Renal cortical epithelial cell (primary cell): ENCODE measurements around the gene RLBP1. TPM values are rescaled to one million over a fixed set of nuclear protein-coding genes. Genes with fewer than 3 reads are reported as not detected.

ENCODE experiments used
- DNase-seq: peaks from one replicate; pipeline ENCODE4 v3.0.0-alpha.2; 2011; ENCODE audit warnings: low read depth
- total RNA-seq: library from RNA; depleted of rRNA; stranded (reverse); fragments of >200 nt; gene quantifications from 2 replicates; pipeline ENCODE4 v1.2.3, GENCODE V29; 2014

The RLBP1 gene
- total RNA-seq, 1 donor from 2014 or later, result not detected

DNA sequence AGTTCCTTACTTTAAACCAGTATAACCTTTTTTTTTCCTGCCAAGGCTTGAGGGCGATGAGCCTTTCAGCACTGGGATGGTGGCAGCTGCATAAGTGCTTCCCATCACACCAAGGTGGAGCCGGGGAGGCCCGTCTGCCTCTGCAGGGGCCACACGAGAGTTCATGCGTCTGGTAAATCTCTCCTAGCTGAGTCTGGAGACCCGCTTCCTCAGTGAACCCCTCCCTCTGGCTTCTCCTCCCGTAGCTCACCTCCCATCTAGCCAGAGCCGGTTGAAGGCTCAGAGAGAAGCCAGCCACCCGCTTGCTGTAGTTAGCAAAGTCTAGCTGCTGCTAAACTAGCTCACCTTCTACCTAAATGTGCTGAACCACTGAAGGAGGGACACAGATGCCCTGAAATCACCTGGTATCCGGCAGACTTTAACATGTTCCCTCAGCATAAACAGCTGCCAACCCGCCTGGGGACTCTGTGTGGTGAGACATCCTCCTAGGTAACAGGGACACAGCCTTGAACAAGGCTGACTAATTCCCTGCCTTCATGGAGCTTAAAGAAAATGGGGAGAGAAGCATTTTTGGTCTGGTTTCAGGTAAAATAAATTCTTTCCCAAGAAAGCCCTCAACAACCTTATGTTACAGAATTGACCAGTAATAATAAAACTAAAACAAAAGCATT, 42.9 kb downstream of the RLBP1 start:
- DNase-seq, result no peak

DNA sequence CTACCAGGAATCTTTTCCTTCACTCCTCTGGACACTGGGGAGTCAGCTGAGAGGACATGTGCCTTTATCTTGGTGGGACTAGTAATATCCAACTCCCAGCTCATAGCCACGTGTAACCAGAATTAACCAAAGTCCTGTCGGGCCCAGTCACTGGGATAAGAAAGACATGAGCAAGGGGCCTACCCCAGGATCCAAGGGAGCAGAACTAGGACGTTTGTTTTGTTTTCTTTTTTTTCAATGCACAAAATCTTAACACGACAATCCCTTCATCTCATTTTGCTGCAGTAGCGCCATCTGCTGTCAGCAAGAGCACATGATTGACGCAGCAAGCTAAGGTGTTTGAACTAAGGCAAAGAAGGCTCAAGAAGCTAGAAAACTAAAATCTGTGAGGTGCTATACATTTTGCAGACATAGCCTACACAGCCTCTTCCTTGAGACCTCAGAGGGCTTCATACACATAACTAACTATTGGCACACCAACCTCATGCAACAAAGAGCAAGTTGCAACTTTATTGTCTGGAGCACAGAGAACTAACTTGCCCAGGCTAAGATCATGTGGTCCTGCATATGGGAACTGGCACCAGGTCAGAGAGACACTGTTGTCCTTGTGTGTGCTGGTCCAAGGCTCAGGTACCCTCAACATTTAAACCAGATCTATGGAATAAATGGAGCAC, 43.6 kb downstream of the RLBP1 start:
- DNase-seq, result peak; percentile 67

DNA sequence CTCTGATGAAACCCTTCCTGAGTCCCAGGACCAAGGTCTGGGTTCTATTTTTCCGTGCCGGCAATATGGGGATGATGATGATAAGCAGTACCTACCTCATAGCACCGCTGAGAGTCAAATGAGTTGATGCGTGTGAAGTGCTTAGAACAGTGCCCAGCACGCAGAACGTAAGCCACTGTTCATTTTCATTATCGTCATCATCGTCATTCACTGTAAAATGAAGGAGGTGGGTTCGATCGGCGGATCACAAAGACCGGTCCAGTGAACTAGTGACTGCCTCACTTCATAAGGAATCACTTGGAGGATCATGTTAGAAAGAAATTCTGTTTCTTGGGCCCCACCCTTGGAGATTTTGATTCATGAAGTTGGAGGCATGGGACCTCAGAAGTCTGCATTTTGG, 44.3 kb downstream of the RLBP1 start:
- DNase-seq, result no peak

DNA sequence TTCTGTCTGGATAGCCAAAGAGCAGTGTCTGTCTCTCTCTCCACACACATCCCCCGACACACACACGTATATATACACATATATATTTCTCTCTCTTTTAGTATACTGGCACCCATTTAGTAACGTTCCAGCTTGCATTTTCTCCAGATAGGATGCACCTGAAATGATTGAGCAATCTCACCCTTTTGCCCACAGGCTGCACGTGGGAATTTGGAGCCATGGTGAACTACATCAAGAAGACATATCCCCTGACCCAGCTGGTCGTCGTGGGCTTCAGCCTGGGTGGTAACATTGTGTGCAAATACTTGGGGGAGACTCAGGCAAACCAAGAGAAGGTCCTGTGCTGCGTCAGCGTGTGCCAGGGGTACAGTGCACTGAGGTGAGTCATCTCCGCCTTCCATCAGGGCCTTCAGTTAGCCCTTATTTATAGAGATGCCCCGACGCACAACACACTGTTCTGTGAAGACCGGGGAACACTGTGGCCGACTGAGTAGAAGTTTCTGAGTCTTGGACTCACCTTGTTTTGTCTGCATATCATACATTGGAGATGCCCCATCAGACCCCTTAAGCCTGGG, 45.7 kb downstream of the RLBP1 start:
- no peak for DNase-seq

DNA sequence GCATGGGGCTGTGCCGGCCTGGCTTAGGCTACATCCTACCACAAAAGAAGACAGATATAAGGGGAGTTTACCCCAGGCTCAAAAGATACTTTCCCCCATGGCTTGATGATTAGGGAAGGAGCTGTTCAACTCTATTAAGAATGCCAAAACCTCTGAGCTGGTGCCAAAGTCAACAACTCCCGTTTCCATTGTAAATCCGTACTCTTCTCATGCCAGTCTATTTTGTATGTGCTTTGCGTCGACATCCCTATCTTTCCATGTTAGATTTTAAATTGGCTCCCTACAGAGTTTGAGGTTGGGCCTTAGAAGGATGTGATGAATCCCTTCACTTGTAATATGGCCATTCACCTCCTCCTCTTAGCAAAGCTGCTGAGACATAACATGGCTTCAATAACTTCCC, 46.9 kb downstream of the RLBP1 start:
- DNase-seq, result no peak

DNA sequence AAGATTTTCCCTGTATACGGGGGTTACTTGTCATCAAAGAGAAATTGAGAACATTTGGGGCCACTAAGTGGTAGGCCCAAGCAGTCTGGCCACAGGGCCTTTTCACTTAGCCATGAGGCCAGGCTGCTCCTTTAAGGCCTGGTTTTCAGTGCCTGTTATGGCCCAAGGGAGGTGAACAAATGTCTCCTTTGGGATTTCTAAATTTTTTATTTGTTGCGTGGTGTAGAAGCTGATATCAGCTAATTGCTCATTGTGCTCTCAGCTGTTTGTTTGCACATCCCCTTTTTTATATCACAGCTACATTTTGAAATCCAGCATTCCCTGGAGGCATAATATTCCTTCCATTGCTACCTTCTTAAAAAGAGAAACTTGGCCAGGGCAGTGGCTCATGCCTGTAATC, 48.5 kb downstream of the RLBP1 start:
- DNase-seq, result no peak

DNA sequence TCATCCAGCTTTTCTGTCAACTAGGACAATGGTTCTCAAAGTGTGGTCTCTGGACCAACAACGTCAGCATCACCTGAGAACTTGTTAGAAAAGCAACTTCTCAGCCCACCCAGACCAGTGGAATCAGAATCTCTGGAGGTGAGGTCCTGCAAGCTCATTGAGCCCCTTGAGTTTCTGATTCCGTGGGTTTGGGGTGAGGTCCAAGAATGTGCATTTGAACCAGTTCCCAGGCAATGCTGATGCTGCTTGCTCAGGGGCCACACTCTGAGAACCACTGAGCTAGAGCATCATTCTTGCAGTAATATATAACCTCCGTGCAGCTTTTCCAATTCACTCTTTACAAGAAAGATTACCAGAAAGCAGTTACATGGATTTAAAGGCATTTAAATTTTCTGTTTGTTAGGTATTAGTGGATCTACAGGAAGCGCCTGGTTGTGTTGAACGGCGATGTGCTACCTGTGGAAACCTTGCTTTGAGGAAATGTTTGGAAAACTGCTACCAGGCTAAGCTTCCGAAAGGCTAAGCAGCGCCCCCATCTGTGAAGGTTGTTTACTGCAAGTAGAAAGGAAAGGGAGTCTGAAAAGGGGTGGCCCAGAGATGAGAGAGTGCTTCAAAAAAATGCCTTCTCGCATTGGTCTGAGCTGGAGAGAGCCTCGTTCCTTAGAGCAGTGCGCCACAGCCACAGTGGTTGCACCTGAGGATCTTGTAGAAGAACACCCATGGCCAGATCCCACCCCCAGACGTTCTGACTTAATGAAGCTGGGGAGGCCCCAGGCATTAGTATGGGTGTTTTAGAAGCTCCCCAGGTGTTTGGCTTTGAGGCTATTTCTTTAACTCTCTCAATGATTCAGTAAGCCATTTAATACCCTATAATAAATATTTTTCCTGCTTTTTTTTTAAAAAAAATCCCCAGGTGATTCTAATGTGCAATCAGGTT, 50.0 kb downstream of the RLBP1 start:
- peak; percentile 35 for DNase-seq

DNA sequence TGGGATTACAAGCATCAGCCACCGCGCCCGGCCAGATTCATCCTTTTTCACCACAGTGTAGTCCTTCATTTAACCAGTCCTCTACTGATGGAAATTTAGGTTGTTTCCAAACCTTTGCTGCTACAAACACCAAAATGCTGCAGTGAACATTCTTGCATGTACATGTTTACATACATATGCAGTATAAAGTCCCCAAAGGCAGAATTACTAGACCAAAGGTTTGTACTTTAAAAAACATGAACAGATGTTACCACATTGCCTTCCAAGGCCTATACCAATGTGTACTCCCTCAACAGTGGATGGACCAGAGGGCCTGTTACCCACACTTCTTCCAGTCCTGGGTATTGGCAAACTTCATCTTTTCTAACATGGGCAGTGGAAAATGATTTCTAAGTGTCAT, 51.0 kb downstream of the RLBP1 start:
- DNase-seq, result no peak

DNA sequence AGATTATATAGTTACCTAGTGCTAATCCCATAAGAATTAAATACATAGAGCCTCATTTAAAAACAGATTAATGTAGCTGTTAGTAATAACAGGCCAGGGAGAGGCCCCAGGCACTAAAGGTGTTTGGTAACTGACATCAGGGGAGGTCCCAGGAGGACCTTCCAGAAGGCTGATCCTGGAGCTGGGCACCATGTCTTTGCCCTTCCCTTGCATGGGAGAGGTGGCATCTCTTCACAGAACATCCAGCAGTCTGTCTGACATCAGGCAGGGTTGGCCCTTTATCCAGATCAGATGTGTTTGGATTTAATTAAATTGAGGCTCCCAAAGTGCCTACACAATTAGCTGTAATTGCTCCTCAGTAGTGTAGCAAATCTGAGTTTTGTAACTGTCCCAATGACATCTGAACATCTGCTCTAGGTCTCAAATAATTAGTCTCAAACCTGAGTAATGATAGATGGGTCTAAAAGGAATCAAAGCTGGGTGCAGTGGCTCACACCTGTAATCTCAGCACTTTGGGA, 53.0 kb downstream of the RLBP1 start:
- no peak for DNase-seq

DNA sequence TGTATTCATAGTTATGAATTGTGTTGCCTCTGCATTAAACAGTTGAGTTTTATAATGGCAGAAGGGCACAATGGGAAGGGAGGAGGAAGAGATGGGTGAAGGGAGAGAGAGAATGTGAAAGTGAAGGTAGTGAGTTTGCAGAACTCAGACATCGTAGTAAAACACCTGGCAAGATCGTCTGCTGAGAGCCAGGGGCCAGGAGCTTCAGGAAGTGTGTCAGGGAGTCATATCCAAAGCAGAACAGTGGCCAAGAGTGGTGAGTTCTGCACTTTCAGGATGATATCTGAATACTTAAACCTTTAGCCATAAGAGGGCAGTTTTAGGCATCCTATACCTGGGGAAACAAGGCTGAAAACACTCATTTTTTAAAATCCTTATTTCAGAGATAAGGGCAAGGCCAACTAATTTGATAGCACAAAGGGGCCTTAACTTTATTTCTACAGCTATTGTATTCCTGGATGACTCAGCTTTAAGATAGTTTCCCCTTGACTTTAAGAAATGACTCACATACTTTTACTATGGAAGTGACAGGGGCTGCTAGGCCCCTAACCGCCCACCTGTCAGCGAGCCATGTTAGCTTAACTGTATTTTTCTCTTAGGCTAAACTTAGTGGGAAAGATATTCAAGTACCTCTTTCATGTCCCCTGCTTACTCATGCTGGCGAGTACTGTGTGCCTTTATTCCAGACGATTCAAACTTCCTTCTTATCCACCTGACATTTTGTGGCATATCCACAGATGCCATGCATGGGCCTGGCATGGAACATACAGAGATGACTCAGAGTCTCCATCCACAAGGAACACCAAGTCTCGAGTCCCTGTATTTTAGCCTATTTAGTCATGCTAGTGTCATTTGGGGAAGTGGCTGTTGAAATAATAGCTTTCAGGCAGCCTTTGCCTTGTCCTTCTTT, 53.9 kb downstream of the RLBP1 start:
- peak; percentile 94 for DNase-seq

DNA sequence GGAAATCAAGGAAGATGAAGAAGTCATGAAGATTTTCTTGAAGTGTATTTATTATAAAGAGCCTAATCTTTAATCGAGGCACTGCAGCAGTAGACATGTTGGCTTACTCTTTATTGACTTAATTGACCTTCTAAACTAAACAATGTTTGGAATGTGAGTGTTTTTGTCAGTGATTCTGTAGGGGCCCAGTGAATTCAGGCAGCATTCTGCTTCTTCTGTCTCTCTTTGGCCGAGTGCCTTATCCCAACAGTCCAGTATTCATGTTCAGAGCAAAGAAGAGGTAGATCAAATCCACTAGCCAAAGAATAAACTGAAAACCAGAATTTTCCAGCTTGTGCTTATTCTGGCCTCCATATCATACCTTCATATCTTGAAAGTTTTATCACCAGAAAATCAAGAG, 55.7 kb downstream of the RLBP1 start:
- peak; percentile 40 for DNase-seq

DNA sequence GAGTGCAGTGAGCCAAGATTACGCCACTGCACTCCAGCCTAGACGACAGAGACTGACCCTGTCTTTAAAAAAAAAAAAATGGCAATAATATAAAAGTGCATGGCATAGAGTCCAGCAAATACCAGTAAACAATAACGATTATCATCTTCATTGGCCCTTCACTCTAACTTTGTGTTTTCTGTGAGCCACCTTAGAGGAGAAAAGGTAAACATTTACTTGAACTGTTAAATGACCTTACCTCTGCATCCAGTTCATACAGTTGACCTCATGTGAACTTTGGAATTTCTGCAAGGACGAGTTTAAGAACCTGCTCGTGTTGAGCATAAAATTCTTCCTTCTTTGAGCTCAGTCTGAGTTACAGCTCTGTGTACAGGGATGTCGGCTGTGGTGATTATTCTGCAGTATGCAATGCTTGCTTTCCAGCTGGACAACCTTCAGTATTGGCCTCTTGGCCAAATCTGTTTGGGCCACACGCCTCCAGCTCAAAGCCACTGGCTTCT, 56.6 kb downstream of the RLBP1 start:
- DNase-seq, result peak; percentile 37

DNA sequence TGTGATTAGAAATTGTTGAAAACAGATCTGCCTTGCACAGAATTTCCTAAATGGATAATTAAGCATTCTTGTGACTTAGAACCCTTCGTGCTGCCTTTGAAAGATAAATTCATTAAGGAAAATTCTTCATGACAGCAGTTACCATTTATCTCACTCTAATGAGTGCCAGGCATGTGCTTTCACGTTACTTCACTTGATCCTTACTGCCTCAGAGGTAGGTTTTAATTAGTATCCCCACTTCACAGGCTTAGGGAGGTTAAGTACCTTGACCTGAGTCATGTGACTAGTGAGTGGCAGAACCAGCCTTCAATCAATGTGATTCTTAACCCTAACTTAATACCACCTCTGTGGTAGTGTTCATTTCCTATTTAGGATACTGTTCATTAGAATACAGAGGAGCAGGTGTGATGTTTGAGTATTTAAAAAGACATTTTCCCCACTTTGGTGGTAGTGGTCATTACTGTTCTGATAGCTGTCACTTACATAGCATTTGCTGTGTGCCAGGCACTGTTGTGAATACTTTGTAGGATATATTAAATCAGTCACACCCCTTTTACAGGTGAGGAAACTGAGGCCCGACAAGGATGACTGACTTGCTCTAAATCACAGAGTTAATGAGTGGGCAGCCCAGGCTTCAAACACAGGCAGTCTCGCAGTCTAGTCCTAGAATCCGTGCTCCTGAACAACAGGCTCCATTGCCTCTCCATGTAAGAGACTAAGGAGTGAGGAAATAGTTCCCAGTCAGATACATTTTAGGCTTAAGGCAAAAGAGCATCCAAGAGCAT, 57.9 kb downstream of the RLBP1 start:
- DNase-seq, result no peak

DNA sequence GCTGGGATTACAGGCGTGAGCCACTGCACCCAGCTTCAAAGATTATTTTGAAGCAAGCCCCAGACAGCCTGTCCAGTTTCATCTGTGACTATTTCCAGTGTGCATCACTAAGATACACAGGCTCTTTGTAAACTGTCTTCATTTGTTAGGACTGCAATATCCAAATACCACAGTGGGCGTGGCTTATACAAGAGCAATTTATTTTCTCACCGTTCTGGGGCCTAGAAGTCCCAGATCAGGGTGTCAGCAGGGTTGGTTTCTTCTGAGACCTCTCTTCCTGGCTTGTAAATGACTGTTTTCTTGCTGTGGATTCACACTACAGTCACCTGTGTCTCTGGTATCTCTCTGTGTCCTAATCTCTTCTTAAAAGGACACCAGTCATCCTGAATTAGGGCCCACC, 59.7 kb downstream of the RLBP1 start:
- DNase-seq, result no peak

Other genes with a start within 250 kb of the RLBP1 start
- 78.7 and 82.1 TPM in 2 replicates for gene ABHD2, start 133.1 kb downstream of the RLBP1 start, total RNA-seq
- 7.4 and 32.1 TPM in 2 replicates for gene FANCI, start 22.4 kb upstream of the RLBP1 start, total RNA-seq
- 90.6 and 105 TPM in 2 replicates for gene POLG, start 113.2 kb upstream of the RLBP1 start, total RNA-seq